ENCODE measurements around the gene ASB2.

ASB2 gene

DNA sequence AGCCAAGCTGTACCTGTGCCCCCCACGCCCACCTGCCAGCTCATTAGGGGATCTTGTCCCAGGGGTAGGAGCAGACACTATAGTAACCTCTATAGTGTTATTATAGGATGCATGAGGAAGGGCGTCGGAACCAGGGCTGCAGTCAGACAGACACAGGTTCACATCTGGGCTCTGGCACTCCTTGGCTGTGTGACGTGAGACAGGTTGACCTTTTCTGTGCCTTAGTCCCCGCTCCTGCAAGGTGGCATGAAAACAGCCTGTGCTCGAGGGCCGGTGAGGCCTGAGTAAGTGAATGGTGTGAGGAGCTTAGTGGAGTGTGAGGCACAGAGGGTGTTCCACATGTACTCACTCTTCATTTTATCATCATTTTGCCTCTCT is 19.0 kb downstream of the ASB2 start:
- TF ChIP-seq, protein P1, sequence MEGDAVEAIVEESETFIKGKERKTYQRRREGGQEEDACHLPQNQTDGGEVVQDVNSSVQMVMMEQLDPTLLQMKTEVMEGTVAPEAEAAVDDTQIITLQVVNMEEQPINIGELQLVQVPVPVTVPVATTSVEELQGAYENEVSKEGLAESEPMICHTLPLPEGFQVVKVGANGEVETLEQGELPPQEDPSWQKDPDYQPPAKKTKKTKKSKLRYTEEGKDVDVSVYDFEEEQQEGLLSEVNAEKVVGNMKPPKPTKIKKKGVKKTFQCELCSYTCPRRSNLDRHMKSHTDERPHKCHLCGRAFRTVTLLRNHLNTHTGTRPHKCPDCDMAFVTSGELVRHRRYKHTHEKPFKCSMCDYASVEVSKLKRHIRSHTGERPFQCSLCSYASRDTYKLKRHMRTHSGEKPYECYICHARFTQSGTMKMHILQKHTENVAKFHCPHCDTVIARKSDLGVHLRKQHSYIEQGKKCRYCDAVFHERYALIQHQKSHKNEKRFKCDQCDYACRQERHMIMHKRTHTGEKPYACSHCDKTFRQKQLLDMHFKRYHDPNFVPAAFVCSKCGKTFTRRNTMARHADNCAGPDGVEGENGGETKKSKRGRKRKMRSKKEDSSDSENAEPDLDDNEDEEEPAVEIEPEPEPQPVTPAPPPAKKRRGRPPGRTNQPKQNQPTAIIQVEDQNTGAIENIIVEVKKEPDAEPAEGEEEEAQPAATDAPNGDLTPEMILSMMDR (IDR thresholded peaks at IDR 0.05; ENCODE audit: insufficient read depth, low read length, missing control alignments) = no peak
- no peak overlapping the region for H3K4me3 ChIP-seq (ENCODE audit: low read depth, low read length)
- DNase-seq (ENCODE audit: low read depth, low spot score) = no peak
- POLR2A ChIA-PET = no interaction called here
- CTCF ChIA-PET = interaction anchor here (4.2 to 4.5 kb wide), 2 partner anchors 17 to 44 kb away, joined by 21 to 36 read pairs; no protein-coding TSS in a partner anchor

DNA sequence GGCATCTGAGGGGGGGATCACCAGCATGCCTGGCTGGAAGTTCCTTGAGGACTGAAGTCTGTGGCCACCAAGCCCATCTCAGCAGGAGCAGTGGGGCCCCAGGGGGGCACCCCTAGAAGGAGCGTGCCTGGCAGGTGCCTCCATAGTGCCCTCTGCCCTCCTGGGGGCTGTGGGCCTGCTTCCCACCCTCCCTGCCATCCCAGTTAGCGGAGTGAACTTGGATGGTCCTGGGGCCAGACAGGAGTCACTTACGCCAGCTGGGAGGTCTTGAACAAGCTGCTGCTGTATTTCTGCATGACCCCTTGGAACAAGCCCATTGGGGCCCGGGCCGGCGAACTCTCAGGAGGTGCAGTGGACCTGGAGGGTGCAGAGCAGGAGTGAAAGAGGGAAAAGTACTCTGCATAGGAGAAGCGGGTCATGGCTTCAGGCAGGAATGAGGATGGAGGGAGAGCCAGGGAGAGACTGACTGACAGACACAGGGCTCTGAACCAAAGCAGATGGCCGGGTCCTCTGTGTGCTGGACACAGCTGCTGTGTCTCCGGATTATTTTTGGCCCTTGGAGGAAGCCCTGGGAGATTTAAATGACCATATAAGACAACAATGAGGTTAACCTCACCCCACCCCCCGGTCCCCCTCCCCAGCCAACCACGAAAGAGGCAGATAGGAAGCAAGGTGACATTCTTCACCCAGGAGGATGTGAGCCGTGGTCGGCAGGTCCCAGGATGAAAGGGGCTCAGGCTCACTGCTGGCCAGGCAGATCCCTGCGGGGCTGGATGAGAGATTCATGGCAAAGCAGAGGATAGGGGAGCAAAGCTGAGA is 19.6 kb downstream of the ASB2 start:
- H3K4me3 ChIP-seq (ENCODE audit: low read depth, low read length) = no peak overlapping the region
- CTCF ChIA-PET = interaction anchor here (4.2 to 8.8 kb wide), 2 partner anchors 17 to 44 kb away, joined by 21 to 122 read pairs; no protein-coding TSS in a partner anchor
- POLR2A ChIA-PET = no interaction called here
- DNase-seq (ENCODE audit: low read depth, low spot score) = no peak
- TF ChIP-seq, protein P1 (IDR thresholded peaks at IDR 0.05; ENCODE audit: insufficient read depth, low read length, missing control alignments) = no peak

DNA sequence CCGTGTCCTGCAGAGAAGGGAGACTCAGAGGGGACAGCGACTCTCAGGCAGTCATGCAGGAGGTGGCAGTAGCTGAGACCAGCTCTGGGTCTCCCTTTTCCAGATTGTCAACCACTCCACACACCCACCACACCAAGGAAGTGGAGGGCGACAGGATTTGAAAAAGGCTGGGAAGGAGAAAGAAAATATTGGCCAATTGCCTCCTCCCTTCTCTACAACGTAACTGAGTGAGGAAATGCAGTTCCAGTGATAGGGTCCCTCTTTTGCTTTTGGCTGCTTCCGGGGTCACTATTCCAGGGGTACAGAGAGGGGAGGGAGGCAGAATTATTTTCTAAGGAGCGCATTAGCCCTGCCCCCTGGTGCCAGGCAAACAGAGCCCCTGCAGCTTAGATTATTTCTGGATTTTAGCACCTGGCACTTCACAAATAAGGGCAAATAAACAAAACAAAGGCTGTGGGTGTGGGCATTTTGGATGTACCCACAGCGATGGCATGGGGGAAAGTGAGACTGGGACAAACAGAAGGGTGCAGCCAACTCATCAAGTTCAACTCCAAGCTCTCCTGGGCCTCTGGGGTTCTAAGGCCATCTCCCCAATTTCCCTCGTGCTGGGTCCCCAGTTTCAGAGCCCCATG is 20.4 kb downstream of the ASB2 start:
- CTCF ChIA-PET = interaction anchor here (1.0 to 8.8 kb wide), 2 partner anchors 16 to 45 kb away, joined by 3 to 122 read pairs; no protein-coding TSS in a partner anchor
- TF ChIP-seq, protein P1 (IDR thresholded peaks at IDR 0.05; ENCODE audit: insufficient read depth, low read length, missing control alignments) = no peak
- no peak for DNase-seq (ENCODE audit: low read depth, low spot score)
- POLR2A ChIA-PET = no interaction called here
- H3K4me3 ChIP-seq (ENCODE audit: low read depth, low read length) = no peak overlapping the region

DNA sequence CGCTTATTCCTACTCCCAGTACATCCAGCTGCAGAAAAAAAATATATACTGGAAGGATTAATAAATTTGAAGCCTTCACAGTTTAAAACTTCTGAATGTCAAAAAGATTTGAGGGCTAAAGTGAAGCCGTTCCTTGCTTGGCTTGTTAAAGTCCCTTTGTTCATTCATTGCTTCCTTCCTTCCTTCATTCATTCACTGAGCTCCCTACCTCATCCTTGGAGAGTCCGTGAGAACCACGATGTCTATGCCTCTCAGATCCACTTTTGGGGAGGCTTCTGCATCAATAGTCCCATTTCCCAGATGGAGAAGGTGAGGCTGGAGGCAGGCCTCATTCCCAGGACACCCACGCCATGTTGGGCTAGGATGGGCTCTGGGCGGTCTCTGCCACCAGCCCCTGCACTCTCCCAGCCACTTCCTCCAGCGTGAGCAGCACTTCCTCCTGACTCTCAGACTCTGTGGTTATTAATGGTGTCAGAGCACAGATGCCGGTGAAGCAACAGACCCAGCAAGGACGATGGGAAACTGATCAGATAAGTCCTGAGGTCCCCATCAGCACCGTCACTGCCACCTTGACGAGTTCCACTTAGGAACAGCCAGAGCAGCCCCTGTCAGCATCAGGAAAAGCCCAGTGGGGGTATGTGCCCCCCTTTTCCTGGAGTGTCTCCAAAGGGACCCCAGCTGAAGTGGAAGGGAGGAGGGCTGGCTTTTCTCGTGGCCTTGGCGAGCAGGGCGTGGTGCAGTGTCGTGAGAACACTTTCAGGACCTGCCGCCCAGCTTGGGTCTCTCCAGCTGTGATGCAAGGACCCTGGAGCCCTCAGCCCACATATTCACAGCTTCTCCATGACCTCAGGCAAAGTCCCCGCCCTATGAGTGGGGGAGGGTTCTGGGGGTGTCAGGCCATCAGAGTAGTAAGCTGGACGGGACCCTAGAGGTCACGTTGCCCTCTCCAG is 21.2 kb downstream of the ASB2 start:
- ChIA-PET CTCF (interaction anchor here (1.0 to 8.8 kb wide), 2 partner anchors 15 to 46 kb away, joined by 3 to 122 read pairs; no protein-coding TSS in a partner anchor), POLR2A (no interaction called here)
- no peak overlapping the region for H3K4me3 ChIP-seq (ENCODE audit: low read depth, low read length)
- TF ChIP-seq, protein P1 (IDR thresholded peaks at IDR 0.05; ENCODE audit: insufficient read depth, low read length, missing control alignments) = no peak
- DNase-seq (ENCODE audit: low read depth, low spot score) = no peak

DNA sequence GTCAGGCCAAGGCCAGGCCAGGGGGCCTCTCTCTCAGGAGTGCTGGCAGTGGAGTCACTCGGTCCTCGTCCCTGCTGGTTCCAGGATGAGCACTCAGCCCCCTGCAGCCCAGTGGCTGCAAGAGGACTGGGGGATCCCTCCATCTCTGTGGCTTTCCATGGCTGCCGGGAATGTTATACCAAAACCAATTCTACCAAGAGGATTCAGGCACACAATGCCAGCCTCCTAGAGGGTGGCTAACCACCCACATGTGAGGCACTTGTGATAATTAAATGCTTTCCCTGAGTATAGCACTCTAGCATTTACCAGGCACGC is 21.9 kb downstream of the ASB2 start:
- no peak overlapping the region for H3K4me3 ChIP-seq (ENCODE audit: low read depth, low read length)
- CTCF ChIA-PET = interaction anchor here (8.8 kb wide), 1 partner anchor 15 kb away, joined by 122 read pairs; no protein-coding TSS in a partner anchor
- POLR2A ChIA-PET = no interaction called here
- TF ChIP-seq, protein P1 (IDR thresholded peaks at IDR 0.05; ENCODE audit: insufficient read depth, low read length, missing control alignments) = no peak
- DNase-seq (ENCODE audit: low read depth, low spot score) = no peak

All from AG04449 (cell line).